Subcutaneous abdominal adipose tissue (tissue), 5 donors: Measurements from ENCODE around the gene PLCG1.

ENCODE experiments used
- H3K27ac ChIP-seq: one replicate; pipeline ENCODE4 v1.7.0; 2013; ENCODE audit warnings: low read depth, mild to moderate bottlenecking, inconsistent platforms, low read length, moderate library complexity
- H3K27me3 ChIP-seq, 5 donors: one replicate each; pipeline ENCODE4 v1.7.0; 2013; ENCODE audit warnings: low read length in 5 of 5, inconsistent platforms in 1 of 5; ENCODE audit not compliant: control insufficient read depth in 5 of 5, insufficient read depth in 4 of 5
- H3K36me3 ChIP-seq, 5 donors: one replicate each; pipeline ENCODE4 v1.7.0; 2013; ENCODE audit warnings: low read length in 5 of 5; ENCODE audit not compliant: control insufficient read depth in 5 of 5, insufficient read depth in 5 of 5
- H3K4me1 ChIP-seq, 5 donors: one replicate each; pipeline ENCODE4 v1.7.0; 2013; ENCODE audit warnings: low read length in 5 of 5, mild to moderate bottlenecking in 3 of 5, moderate library complexity in 1 of 5; ENCODE audit not compliant: control insufficient read depth in 5 of 5, insufficient read depth in 5 of 5
- H3K4me3 ChIP-seq, 5 donors: one replicate each; pipeline ENCODE4 v1.7.0; 2013; ENCODE audit warnings: low read length in 5 of 5, low read depth in 1 of 5
- H3K9ac ChIP-seq, 5 donors: one replicate each; pipeline ENCODE4 v1.7.0; 2013; ENCODE audit warnings: low read length in 5 of 5, mild to moderate bottlenecking in 4 of 5, moderate library complexity in 3 of 5
- H3K9me3 ChIP-seq, 5 donors: one replicate each; pipeline ENCODE4 v1.7.0; 2013; ENCODE audit warnings: low read length in 5 of 5; ENCODE audit not compliant: control insufficient read depth in 5 of 5
- donor health status: healthy.
- donor health status: healthy.
- donor health status: healthy.
- donor health status: healthy.
- donor health status: healthy.

The PLCG1 gene

DNA sequence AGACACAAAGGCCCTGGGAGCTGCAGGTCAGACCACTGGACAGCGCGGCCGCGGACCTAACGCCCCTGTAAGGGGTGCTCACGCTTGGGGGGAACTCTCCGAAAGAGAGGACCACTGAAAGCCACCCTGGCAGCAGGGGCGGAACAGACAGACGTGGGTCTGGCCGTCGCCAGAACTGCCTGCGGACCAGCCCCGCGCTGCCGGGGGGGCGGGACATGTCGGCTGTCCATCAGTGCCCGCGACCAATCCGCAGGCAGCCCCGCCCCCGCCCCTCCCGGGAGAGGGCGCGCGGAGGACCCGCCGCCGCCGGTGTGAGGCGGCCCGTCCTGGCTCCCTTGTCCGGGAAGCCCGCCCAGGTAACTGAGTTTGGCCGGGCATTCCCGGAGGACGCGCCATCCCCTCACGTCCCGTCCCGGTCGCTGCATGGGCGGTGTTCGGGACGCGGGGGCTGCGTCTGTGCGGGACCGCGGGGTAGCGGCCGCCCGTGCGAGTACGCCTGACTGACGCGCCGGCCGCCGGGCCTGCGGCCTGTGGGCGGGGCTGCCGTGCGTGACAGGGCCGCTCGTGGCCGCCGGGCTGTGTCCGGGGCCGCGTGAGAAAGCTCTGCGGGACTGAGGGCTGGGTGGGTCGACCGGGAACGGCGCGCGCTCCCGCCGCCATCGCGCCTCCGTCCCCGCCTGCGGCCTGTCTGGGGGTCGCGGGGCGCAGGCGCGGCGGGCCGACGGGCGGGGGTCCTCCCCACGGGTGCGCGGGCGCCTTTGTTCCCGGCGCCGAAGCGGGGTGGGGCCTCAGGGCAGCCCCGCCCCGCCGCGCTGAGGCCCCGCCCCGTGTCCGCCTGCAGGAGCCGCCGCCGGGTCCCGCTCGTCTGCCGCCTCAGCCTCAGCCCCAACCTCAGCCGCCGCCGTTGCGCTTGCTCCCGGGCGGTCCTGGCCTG is at the start of gene PLCG1:
Gene PLCG1, plus strand, starts transcription at position 864 of the 934 bp plus-strand sequence. CDS start 99 bp downstream, outside the sequence.
- peak within 1 kb of the TSS; percentile 75 to 85 (median 82) for H3K9ac ChIP-seq
- peak within 1 kb of the TSS; percentile 70 to 82 (median 79) for H3K4me3 ChIP-seq
- no peaks in the 10 kb centered on the region for H3K27me3 ChIP-seq
- no peaks in the 10 kb centered on the region for H3K9me3 ChIP-seq
- H3K27ac ChIP-seq, result peak within 1 kb of the TSS; percentile 81
- no peaks in the 10 kb centered on the region for H3K36me3 ChIP-seq
- peaks cover 10 to 56% (median 50%) of the 10 kb centered on the region in 5 donors for H3K4me1 ChIP-seq

DNA sequence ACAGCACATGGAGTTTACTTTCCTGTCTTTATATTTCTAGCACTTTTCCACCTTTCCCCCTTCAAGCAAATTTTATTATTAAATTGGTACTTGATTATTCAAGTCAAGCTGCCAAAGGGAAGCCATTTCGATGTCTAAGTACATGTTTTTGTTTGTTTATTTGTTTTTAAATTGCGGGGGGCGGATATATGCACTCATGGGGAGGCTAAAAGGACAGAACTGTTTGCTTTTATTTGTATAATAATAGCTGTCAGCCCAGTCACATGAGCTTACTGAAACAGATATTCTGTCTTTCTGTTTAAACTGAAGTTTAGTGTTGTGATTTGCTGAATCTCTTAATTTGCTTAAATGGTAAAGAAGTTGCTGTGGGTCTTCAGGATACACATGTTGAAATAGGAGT is 49.6 kb upstream of the PLCG1 start:
- Histone ChIP-seq H3K27ac (no peak overlapping the region), H3K36me3 (peaks cover 34 to 53% (median 40%) of the 10 kb centered on the region in 5 donors), H3K27me3 (no peaks in the 10 kb centered on the region)

DNA sequence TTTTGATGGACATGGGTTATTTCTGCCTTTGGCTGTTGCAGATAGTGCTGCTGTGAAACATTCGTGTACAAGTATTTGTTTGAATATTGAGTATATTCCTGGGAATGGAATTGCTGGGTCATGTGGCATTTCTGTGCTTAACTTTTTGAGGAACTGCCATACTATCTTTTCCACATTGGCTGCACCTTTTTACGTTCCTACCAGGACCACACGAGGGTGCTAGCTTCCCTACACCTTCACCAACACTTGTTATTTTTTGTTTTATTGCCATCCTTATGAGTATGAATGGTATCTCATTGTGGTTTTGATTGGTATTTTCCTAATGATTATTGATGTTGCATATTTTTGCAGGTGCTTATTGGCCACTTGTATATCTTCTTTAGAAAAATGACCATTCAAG is 47.8 kb upstream of the PLCG1 start:
- peaks cover 31 to 53% (median 34%) of the 10 kb centered on the region in 5 donors for H3K36me3 ChIP-seq
- no peak overlapping the region for H3K27ac ChIP-seq
- no peaks in the 10 kb centered on the region for H3K9me3 ChIP-seq
- peaks cover 6 to 18% (median 15%) of the 10 kb centered on the region in 5 donors for H3K4me1 ChIP-seq
- H3K9ac ChIP-seq, result no peak overlapping the region
- H3K4me3 ChIP-seq, result no peak overlapping the region
- H3K27me3 ChIP-seq, result no peaks in the 10 kb centered on the region

More for the DNA sequence above, 49.6 kb upstream of the PLCG1 start:
- no peaks in the 10 kb centered on the region for H3K9me3 ChIP-seq
- no peak overlapping the region for H3K4me3 ChIP-seq
- no peak overlapping the region for H3K9ac ChIP-seq
- peaks cover 0 to 12% (median 9%) of the 10 kb centered on the region in 5 donors for H3K4me1 ChIP-seq

GRCh38 chr20:41091927-41092326 is 45.4 kb upstream of the PLCG1 start:
- peaks cover 21 to 53% (median 34%) of the 10 kb centered on the region in 5 donors for H3K36me3 ChIP-seq
- H3K9me3 ChIP-seq, result no peaks in the 10 kb centered on the region
- H3K27ac ChIP-seq, result no peak overlapping the region
- peaks cover 7 to 12% (median 10%) of the 10 kb centered on the region in 5 donors for H3K4me1 ChIP-seq
- no peak overlapping the region for H3K9ac ChIP-seq
- H3K4me3 ChIP-seq, result no peak overlapping the region
- no peaks in the 10 kb centered on the region for H3K27me3 ChIP-seq

- no peak overlapping the region for H3K27ac ChIP-seq
- no peaks in the 10 kb centered on the region for H3K27me3 ChIP-seq
- H3K4me1 ChIP-seq, result peaks cover 5 to 12% (median 8%) of the 10 kb centered on the region in 5 donors
- H3K4me3 ChIP-seq, result no peak overlapping the region
- no peaks in the 10 kb centered on the region for H3K9me3 ChIP-seq
- peak overlapping the region in 3 of 5 donors; percentile 13 to 19 (median 15) for H3K9ac ChIP-seq
- H3K36me3 ChIP-seq, result peaks cover 28 to 61% (median 49%) of the 10 kb centered on the region in 5 donors
Observed at GRCh38 chr20:41094353-41095055, 42.8 kb upstream of the PLCG1 start.

- H3K9ac ChIP-seq, result no peak overlapping the region
- no peak overlapping the region for H3K27ac ChIP-seq
- peaks cover 30 to 67% (median 55%) of the 10 kb centered on the region in 5 donors for H3K36me3 ChIP-seq
- H3K4me3 ChIP-seq, result no peak overlapping the region
- H3K27me3 ChIP-seq, result no peaks in the 10 kb centered on the region
- no peaks in the 10 kb centered on the region for H3K9me3 ChIP-seq
- peaks cover 5 to 12% (median 8%) of the 10 kb centered on the region in 5 donors for H3K4me1 ChIP-seq
Observed at GRCh38 chr20:41095110-41095969, 42.0 kb upstream of the PLCG1 start.

DNA sequence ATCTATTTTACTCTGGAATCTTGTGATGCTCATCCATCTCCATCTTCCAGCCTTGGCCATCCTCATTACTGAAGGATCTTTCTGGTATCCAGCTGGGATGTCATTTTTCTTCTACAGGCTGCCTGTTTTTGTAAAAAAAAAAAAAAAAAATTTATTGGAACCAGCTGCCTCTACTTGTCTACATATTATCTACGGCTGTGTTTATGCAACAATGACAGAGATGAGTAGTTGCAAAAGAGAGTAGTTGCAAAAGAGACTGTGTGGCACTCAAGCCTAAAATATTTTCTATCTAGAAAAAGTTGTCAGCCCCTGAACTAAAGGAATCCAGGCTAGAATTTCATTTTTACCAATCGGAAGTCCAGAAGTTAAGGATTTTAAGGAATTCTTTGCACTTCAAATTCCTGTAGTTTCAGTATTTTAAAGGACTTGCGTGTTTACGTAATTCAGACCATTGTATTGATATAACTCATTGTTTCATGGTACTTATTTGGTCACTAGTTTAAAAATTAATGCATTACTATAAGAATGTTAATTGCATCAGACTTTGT is 38.6 kb upstream of the PLCG1 start:
- H3K4me1 ChIP-seq, result peaks cover 5 to 12% (median 8%) of the 10 kb centered on the region in 5 donors
- H3K27ac ChIP-seq, result no peak overlapping the region
- H3K27me3 ChIP-seq, result no peaks in the 10 kb centered on the region
- no peak overlapping the region for H3K4me3 ChIP-seq
- no peak overlapping the region for H3K9ac ChIP-seq
- H3K36me3 ChIP-seq, result peaks cover 43 to 78% (median 60%) of the 10 kb centered on the region in 5 donors
- no peaks in the 10 kb centered on the region for H3K9me3 ChIP-seq

GRCh38 chr20:41100001-41100480 is 37.3 kb upstream of the PLCG1 start:
- Histone ChIP-seq H3K36me3 (peaks cover 52 to 79% (median 60%) of the 10 kb centered on the region in 5 donors), H3K4me1 (peaks cover 0 to 5% (median 0%) of the 10 kb centered on the region in 5 donors), H3K27ac (no peak overlapping the region)

GRCh38 chr20:41101660-41102059 is 35.7 kb upstream of the PLCG1 start:
- Histone ChIP-seq H3K9ac (no peak overlapping the region), H3K27ac (no peak overlapping the region), H3K4me1 (peaks cover 0 to 5% (median 0%) of the 10 kb centered on the region in 5 donors), H3K9me3 (no peaks in the 10 kb centered on the region), H3K4me3 (no peak overlapping the region), H3K36me3 (peaks cover 57 to 79% (median 60%) of the 10 kb centered on the region in 5 donors), H3K27me3 (no peaks in the 10 kb centered on the region)

More at GRCh38 chr20:41100001-41100480, 37.3 kb upstream of the PLCG1 start:
- Histone ChIP-seq H3K9me3 (no peaks in the 10 kb centered on the region), H3K27me3 (no peaks in the 10 kb centered on the region), H3K4me3 (no peak overlapping the region), H3K9ac (no peak overlapping the region)
